Left ventricle myocardium superior (tissue), 1 donor: Measurements from ENCODE around the gene SLC22A23. TPM values are rescaled to one million over a fixed set of nuclear protein-coding genes. Genes with fewer than 3 reads are reported as not detected.

Experiments
- ATAC-seq: fragments of 200-7000 bp; cut with Tn5 transposase; one replicate; pipeline ENCODE4 v1.9.1; 2020; ENCODE audit warnings: mild to moderate bottlenecking, moderate library complexity
- DNase-seq: peaks from one replicate; pipeline ENCODE4 v3.0.0-alpha.2; 2020
- intact Hi-C: fragments of 100-400 bp; cut with micrococcal nuclease; formaldehyde crosslinking; loops from one replicate; pipeline ENCODE4 v1.11.0; 2022
- total RNA-seq: library from RNA; stranded (reverse); fragmentation: NEBNext Ultra II Directional; extraction: Animal tissue kit (Norgen Biotek cat#: 25700); gene quantifications from one replicate; pipeline ENCODE4 v1.2.1, GENCODE V29; 2021
- donor health status: DM: no; HTN: yes; CAD: no; lungs with severe emphysema.

The SLC22A23 gene
- total RNA-seq, 1 donor from 2014 or later = 7.1 TPM

GRCh38 chr6:3350252-3350796, 106.5 kb downstream of the SLC22A23 start:
- intact Hi-C loops = no loop called here
- DNase-seq (no peak), ATAC-seq (no peak)

GRCh38 chr6:3349388-3350251, 107.2 kb downstream of the SLC22A23 start:
- no peak for DNase-seq
- intact Hi-C loops = no loop called here
- ATAC-seq = no peak

DNA sequence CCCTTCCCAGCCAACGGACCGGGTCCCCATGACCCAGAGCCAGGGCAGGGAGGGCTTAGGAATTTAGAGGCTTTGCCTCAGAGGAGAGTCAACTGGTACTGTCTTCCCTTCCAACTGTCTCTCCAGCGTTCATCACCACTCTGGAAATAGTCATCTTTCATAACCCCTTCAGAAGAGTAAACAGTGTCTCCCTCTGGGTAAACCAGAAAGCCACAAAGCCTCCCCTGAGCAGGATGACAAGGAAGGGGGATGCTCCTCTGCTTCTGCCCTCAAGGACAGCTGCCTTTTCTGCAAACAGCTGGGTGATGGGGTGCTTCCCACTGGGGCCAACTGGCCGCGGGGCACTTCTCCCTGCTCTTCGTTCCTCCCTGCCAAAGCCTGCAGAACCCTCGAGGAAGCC, 108.0 kb downstream of the SLC22A23 start:
- intact Hi-C loops = no loop called here
- ATAC-seq = no peak
- DNase-seq = no peak

GRCh38 chr6:3347826-3348225, 109.0 kb downstream of the SLC22A23 start:
- no peak for DNase-seq
- intact Hi-C loops = no loop called here
- no peak for ATAC-seq

DNA sequence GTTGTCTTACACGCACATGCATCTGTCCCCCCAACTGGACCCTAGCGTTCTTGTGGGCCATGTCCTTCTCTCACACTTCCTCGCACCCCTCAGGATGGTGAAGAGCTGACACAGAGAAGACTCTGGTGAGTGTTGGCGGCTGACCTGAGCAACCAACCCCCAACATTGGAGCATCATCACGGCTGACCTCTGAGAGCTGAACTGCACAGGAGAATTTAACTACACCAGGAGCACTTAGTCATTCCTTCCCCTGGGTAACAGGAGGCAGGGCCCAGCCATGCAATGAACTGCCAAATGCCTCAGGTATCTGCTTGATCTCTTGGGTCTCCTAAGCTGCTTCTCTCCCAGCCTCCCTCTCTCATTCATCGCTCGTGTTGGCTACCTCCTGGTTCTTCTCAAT, 109.6 kb downstream of the SLC22A23 start:
- intact Hi-C loops = no loop called here
- DNase-seq (no peak), ATAC-seq (no peak)

DNA sequence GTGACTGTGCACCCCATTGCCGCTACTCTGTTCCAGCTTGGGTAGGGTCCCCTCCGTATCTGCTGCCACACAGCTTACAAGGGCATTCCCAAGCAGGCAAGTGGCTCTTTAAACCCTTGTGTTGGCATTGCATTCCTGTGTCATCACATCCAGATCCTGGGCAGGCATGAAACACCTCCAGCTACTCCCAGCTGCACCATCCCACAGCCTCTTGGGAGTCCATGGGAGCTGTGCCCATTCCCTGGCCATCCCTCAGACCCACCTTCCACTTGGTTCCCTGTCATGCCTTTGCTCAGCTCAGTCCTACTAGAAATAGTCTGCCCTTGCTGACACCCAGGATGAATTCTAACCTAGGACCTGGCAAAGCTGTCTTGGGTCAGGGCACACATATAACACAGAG, 110.4 kb downstream of the SLC22A23 start:
- ATAC-seq = peak; percentile 27
- DNase-seq = no peak
- intact Hi-C loops = no loop called here

DNA sequence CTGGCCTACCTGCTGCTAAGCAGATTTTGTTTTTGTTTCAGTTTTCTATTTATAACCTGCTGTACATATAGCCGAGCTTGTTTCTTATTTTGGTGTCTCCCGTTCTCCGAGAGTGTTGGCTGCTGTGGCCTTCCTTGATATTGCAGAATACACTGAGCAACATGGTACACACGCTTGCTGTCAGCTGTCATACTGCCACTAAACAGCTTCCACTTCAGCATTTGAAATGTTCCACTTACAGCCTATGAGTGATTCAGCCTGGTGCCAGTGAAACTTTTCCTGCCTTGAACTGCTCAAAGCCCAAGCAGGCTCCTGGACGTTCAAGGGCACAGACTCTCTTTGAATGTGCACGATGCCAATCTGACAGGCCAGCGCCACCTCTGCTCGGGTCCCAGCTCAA, 111.0 kb downstream of the SLC22A23 start:
- ATAC-seq (peak; percentile 94), DNase-seq (no peak)
- intact Hi-C loops = no loop called here

GRCh38 chr6:3343089-3343883, 113.6 kb downstream of the SLC22A23 start:
- intact Hi-C loops = no loop called here
- ATAC-seq (no peak), DNase-seq (no peak)

GRCh38 chr6:3341467-3341866, 115.4 kb downstream of the SLC22A23 start:
- DNase-seq = no peak
- ATAC-seq = no peak
- intact Hi-C loops = no loop called here

DNA sequence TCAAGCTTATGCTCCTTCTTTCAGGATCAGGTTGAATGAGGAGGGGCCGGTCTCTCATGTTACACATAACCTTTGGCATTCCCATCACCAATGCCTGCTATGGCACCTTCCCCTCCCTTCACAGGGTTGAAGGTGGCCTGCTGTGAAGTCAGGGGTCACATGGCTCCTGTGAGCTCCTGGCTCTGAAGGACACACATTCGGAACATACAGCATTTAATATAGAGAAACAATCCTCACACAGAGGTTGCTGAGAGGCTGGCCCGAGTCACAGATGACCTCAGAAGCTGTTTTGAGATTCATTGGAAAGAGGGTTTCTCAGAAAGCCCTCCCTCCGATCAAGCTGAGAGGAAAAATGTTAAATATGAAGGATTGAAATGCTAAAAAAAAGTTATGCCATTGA, 116.0 kb downstream of the SLC22A23 start:
- ATAC-seq (no peak), DNase-seq (no peak)
- intact Hi-C loops = no loop called here

GRCh38 chr6:3340358-3340802, 116.5 kb downstream of the SLC22A23 start:
- intact Hi-C loops = no loop called here
- no peak for ATAC-seq
- no peak for DNase-seq

GRCh38 chr6:3339811-3340210, 117.0 kb downstream of the SLC22A23 start:
- ATAC-seq (no peak), DNase-seq (no peak)
- intact Hi-C loops = no loop called here

GRCh38 chr6:3337521-3338350, 119.1 kb downstream of the SLC22A23 start:
- DNase-seq = no peak
- intact Hi-C loops = no loop called here
- ATAC-seq = no peak

GRCh38 chr6:3336859-3337515, 119.9 kb downstream of the SLC22A23 start:
- no peak for ATAC-seq
- intact Hi-C loops = no loop called here

DNA sequence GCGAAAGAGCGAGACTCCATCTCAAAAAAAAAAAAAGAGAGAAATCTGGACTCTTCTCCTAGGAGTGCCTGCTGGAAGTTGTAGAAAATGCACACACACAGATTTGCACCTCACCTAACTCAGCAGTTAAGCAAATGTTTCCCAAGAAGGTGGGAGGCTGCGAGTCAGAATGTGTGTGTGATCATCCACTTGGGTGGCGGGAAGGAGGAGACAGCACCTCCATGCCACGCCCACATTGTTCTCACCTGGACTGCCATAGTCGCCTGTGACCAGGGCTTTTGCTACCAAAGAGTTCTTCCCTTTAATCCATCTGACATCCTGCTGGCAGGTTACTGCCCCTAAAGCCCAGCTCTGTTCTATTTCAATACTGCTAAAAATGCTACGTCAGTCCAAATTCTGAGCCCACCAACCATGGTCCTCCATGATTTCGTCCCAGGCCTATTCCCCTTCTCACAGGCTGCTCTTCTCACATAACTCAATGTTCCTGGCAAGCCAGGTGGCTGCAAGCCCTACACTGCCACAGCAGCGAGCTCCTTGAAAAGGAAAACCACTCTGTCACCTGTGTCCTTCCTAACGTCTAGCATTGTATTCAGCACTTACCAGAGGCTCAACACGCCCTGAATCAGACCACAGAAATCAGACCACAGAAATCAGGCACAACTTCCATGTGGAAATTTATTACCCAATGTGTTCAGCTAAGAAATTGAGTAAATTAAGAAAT, 120.6 kb downstream of the SLC22A23 start:
- no peak for ATAC-seq
- DNase-seq = no peak
- intact Hi-C loops = no loop called here

More at GRCh38 chr6:3336859-3337515, 119.9 kb downstream of the SLC22A23 start:
- DNase-seq = no peak

- intact Hi-C loops = no loop called here
- ATAC-seq (peak; percentile 26), DNase-seq (no peak)
Observed at GRCh38 chr6:3335169-3335568, 121.7 kb downstream of the SLC22A23 start.

- DNase-seq = peak; percentile 52
- intact Hi-C loops = no loop called here
- peak; percentile 61 for ATAC-seq
Observed at GRCh38 chr6:3334555-3334954, 122.3 kb downstream of the SLC22A23 start.

GRCh38 chr6:3333263-3333662, 123.6 kb downstream of the SLC22A23 start:
- DNase-seq (no peak), ATAC-seq (no peak)
- intact Hi-C loops = no loop called here
